ENCODE data around the gene CAPN15.
"Not testable (repeated sequence)": the region's sequence is repeated elsewhere in the genome, so short reads cannot be mapped to it uniquely, and the experiment has no call there.

CAPN15 gene

GRCh38 chr16:507527-507926 lies 20.0 kb upstream of the CAPN15 start:
- not testable (repeated sequence) for DNase-seq (ENCODE audit: low read depth)

GRCh38 chr16:507996-508395 lies 19.5 kb upstream of the CAPN15 start:
- no peak for DNase-seq (ENCODE audit: low read depth)

GRCh38 chr16:508884-509736 lies 18.4 kb upstream of the CAPN15 start:
- DNase-seq (ENCODE audit: low read depth) = no peak

GRCh38 chr16:510066-510825 lies 17.3 kb upstream of the CAPN15 start:
- no peak for DNase-seq (ENCODE audit: low read depth)

- no peak for DNase-seq (ENCODE audit: low read depth)
These were observed 14.7 kb upstream of the CAPN15 start for GRCh38 chr16:512802-513201.

- no peak for DNase-seq (ENCODE audit: low read depth)
These were observed 13.6 kb upstream of the CAPN15 start for GRCh38 chr16:513950-514349.

GRCh38 chr16:515175-515938 lies 12.2 kb upstream of the CAPN15 start:
- DNase-seq (ENCODE audit: low read depth) = no peak

- no peak for DNase-seq (ENCODE audit: low read depth)
These were observed 11.6 kb upstream of the CAPN15 start for GRCh38 chr16:515939-516226.

GRCh38 chr16:516301-516700 lies 11.2 kb upstream of the CAPN15 start:
- no peak for DNase-seq (ENCODE audit: low read depth)

GRCh38 chr16:518858-519257 lies 8.7 kb upstream of the CAPN15 start:
- no peak for DNase-seq (ENCODE audit: low read depth)

GRCh38 chr16:519425-519824 lies 8.1 kb upstream of the CAPN15 start:
- DNase-seq (ENCODE audit: low read depth) = no peak

GRCh38 chr16:519841-520687 lies 7.4 kb upstream of the CAPN15 start:
- no peak for DNase-seq (ENCODE audit: low read depth)

- no peak for DNase-seq (ENCODE audit: low read depth)
These were observed 6.7 kb upstream of the CAPN15 start for GRCh38 chr16:520847-521246.

- no peak for DNase-seq (ENCODE audit: low read depth)
These were observed 5.9 kb upstream of the CAPN15 start for GRCh38 chr16:521381-522210.

- DNase-seq (ENCODE audit: low read depth) = no peak
These were observed 5.0 kb upstream of the CAPN15 start for GRCh38 chr16:522320-523096.

GRCh38 chr16:523097-523741 lies 4.3 kb upstream of the CAPN15 start:
- no peak for DNase-seq (ENCODE audit: low read depth)

- DNase-seq (ENCODE audit: low read depth) = no peak
These were observed 3.1 kb upstream of the CAPN15 start for GRCh38 chr16:524274-525040.

- no peak for DNase-seq (ENCODE audit: low read depth)
These were observed 2.4 kb upstream of the CAPN15 start for GRCh38 chr16:525123-525519.

Data from stimulated activated CD8-positive, alpha-beta memory T cell treated with anti-CD3 and anti-CD28 coated beads, Interleukin-12 subunit alpha, Interleukin-12 subunit beta, amount 100 ng/mL, for 4 hours (primary cell).